Activated CD4-positive, CD25-positive, alpha-beta regulatory T cell (primary cell): ENCODE data around the gene CEBPG.

Source experiments
- DNase-seq, 4 experiments: peaks; one replicate each; lab custom pipeline; 2025; lab: John Stamatoyannopoulos, UW

Gene CEBPG

GRCh38 chr19:33394723-33395560 lies 21.4 kb downstream of the CEBPG start:
- DNase-seq: no peak

DNA sequence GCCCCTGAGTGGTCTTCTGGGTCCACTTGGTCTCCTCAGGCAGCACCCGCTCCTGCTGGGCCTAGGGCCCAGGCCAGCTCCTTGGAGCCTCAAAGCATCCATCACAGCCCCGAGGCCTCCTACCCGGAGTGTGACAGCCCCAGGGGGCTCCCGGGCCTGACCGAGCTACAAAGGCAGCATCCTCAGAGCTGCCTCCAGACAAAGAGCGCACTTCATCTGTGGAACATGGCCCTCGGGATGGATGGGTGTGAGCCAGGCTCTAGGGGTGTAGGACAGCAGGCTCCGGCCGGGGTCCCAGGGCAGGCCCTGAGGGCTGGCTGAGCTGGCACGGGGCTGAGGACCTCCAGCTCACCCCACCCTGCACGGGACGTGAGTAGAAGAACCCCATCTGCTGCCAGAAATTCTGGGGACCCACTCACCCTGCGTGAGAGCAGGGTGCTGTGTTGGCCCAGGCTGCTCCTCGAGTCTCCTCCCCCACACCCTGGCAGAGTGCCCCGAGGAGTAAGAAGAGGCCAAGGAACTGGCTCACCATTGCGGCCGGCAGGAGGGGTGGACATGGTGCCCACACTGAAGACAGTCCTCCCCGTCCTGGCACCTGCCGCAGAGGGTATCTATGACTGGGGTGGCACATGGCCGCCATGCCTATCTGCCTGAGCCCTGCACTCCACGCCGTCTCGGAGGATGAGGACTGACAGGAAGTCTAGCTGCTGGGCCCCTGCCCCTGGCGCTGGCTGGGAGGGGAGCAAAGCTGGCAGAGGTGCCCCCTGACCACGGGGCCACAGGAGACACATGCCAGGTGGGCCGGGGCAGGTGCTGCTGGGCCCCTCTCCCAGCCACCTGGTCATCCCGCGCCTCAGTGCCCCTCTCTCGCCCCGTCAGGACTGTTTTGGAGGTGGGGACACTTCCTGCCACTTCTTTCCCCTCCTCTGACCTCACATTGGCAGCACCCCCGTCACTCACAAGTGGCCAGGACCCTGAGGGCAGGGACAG lies 22.3 kb downstream of the CEBPG start:
- DNase-seq: no peak

DNA sequence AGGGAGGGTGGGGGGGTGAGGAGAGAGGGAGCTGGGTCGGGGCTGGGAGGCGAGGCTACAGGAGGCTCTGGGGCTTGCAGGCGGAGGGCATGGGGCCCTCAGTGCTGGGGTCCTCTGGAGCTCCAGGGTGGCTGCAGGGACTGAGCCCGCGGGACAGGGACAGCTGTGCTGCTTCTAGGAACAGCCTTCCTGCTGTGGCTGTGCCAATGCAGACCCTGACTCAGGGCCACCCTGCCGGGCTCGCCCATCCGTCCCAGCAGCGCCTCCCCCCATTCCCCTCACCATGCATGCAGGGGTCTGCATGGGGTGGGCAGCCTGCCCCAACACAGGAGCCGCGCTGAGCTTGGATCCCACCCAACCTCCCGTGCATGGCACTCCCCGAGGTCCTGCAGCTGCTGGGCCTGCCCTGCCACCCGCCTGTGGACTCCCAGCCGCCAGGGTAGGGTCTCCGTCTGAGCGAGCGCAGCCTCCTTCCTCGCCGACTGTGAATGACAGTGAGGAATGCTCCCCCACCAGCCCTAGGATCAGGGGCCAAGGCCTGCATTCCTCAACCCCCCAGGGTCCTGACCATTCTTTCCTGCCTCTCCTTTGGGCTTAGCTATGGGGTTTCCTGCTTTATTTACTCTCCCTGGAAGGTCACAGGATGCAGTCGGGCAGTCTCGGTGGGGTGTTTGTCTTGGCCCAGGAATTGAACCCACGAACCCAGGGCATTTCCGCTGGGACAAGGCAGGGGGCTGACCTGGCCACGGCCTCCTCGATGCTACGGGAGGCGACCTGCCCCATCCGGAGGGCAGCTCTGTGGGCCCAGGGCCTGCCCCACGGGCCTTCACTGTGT lies 23.4 kb downstream of the CEBPG start:
- no peak for DNase-seq

DNA sequence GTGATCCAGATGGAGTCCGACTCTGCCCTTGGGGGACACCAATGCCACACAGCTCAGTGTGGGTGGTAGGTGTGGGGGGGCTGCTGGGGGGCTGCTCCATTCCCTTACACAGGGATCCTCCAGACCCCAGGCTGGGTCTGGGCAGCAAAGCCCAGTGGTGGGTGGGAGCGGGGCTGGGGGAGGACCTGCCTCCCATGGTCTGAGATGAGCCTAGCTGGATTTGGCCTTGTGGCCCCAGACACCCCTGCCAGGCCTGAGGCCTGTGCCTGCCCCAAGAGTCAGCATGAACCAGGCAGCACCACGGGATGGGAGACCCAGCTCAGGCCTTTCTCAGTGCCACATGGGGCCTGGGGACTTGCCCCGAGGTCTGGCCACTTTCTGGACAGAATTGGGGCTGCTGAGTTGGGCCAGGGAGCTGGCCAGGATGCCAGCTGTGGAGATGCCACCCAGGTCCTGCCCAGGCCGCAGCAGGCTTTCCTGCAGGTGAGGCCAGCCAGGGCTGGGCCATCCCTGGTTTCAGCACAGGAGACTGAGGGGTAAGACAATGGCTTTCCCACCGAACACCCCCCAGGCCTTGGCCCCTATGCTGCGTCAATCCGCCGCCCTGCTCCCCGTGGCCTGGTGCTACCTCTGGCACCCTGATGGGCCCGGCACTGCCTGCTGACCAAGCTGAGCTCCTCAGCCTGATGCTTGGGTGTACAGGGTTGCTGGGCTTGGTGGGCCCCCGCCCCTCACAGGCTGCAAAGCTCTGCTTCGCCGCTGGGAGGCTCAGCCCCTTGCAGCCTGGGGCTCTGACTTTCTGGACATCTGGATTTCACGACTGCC lies 24.2 kb downstream of the CEBPG start:
- DNase-seq: no peak

GRCh38 chr19:33398361-33399060 lies 25.0 kb downstream of the CEBPG start:
- DNase-seq: no peak

GRCh38 chr19:33399081-33399744 lies 25.7 kb downstream of the CEBPG start:
- DNase-seq: no peak

- no peak for DNase-seq
These were observed 26.5 kb downstream of the CEBPG start for GRCh38 chr19:33399745-33400681.

DNA sequence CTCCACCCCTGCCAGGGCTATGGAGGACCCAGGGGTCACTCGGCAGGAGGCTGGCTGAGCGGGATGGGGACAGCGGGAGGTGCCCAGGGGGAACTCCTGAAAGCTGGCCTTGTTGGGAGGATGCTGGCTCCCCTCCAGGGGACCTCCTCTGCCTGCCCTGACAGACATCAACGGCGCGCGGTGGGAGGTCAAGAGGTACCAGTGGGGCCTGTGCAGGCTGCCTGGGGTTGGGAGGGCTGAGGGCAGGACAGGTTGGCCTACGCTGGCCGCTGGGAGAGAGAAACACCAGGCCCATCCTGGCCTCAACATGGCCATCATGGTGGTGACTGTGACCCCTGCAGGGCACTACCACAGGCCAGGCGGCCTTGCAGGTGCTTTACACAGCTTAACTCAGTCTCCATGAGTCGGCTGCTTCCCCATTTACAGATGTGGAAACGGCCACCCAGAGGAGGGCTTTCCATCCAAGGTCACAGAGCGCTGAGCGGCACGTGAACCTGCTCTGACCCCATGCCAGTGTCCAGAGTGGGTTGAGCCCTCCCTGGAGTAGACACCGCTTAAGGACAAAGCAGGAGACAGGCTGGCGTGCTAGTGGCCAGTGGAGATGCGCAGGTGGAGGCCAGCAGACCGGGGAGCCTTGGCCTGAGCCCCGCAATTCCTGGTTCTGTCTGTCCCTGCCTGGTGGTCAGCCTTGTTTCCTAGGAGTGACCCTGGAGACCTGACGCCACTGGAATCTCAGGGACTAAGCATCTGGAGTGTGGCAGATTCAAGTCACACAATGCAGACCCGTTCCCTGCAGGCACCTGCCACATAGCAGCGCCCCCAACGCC lies 27.6 kb downstream of the CEBPG start:
- no peak for DNase-seq

GRCh38 chr19:33401683-33402420 lies 28.3 kb downstream of the CEBPG start:
- no peak for DNase-seq

- no peak for DNase-seq
These were observed 29.1 kb downstream of the CEBPG start for GRCh38 chr19:33402421-33403220.

- DNase-seq: no peak
These were observed 29.9 kb downstream of the CEBPG start for GRCh38 chr19:33403221-33403972.

DNA sequence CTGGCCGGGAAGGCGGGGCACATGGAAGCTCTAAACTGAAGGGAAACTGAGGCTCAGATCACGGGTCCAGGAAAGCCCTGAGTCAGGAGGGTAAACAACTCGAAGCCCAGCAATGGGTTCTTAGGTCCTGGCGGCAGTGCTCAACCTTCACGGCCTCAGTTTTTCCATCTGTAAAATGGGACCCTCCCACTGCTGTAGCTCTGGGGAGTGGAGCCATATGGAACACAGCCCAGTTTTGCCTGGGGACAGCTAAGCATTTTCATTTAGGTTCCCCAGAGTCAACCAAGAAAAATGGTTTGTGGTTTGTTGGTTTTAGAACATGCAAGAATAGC lies 30.4 kb downstream of the CEBPG start:
- DNase-seq: no peak

GRCh38 chr19:33404506-33405253 lies 31.2 kb downstream of the CEBPG start:
- no peak for DNase-seq

GRCh38 chr19:33405254-33405552 lies 31.7 kb downstream of the CEBPG start:
- DNase-seq: no peak
